Measurements from ENCODE around the gene ARHGEF26. TPM values are rescaled to one million over a fixed set of nuclear protein-coding genes. Genes with fewer than 3 reads are reported as not detected.
A peak's percentile ranks its signal among the peaks of the same experiment; 100 is the strongest.
"Not testable (repeated sequence)": the region's sequence is repeated elsewhere in the genome, so short reads cannot be mapped to it uniquely, and the experiment has no call there.

The ARHGEF26 gene
- total RNA-seq, 2 donors from 2014 or later: 6.9 to 8.1 TPM

GRCh38 chr3:154085799-154086198 is 35.4 kb upstream of the ARHGEF26 start:
- Histone ChIP-seq H3K9me3 (no peaks in the 10 kb centered on the region), H3K27ac (no peak overlapping the region), H3K4me3 (no peak overlapping the region), H3K27me3 (no peaks in the 10 kb centered on the region), H3K4me1 (no peaks in the 10 kb centered on the region), H3K36me3 (no peaks in the 10 kb centered on the region)
- no peak for DNase-seq (ENCODE audit: low spot score)
- TF ChIP-seq CTCF (IDR thresholded peaks at IDR 0.05): no peak

- no peak overlapping the region for H3K27ac ChIP-seq
- H3K4me1 ChIP-seq: no peaks in the 10 kb centered on the region
- TF ChIP-seq CTCF (IDR thresholded peaks at IDR 0.05): no peak
- no peak for DNase-seq (ENCODE audit: low spot score)
- H3K27me3 ChIP-seq: no peaks in the 10 kb centered on the region
- H3K36me3 ChIP-seq: no peaks in the 10 kb centered on the region
- H3K4me3 ChIP-seq: no peak overlapping the region
- no peaks in the 10 kb centered on the region for H3K9me3 ChIP-seq
Observed at GRCh38 chr3:154086286-154086685, 34.9 kb upstream of the ARHGEF26 start.

GRCh38 chr3:154087756-154088480 is 33.3 kb upstream of the ARHGEF26 start:
- H3K36me3 ChIP-seq; H3K9me3 ChIP-seq; H3K27me3 ChIP-seq; H3K4me3 ChIP-seq; DNase-seq (ENCODE audit: low spot score); H3K27ac ChIP-seq; H3K4me1 ChIP-seq: not testable (repeated sequence)

GRCh38 chr3:154089421-154090420 is 31.5 kb upstream of the ARHGEF26 start:
- H3K4me3 ChIP-seq: no peak overlapping the region
- H3K27me3 ChIP-seq: no peaks in the 10 kb centered on the region
- no peaks in the 10 kb centered on the region for H3K36me3 ChIP-seq
- no peaks in the 10 kb centered on the region for H3K9me3 ChIP-seq
- DNase-seq (ENCODE audit: low spot score): no peak
- no peak overlapping the region for H3K27ac ChIP-seq
- no peaks in the 10 kb centered on the region for H3K4me1 ChIP-seq
- TF ChIP-seq CTCF (IDR thresholded peaks at IDR 0.05): no peak

GRCh38 chr3:154094051-154094450 is 27.1 kb upstream of the ARHGEF26 start:
- Histone ChIP-seq H3K9me3 (no peaks in the 10 kb centered on the region), H3K27me3 (no peaks in the 10 kb centered on the region), H3K36me3 (no peaks in the 10 kb centered on the region), H3K27ac (no peak overlapping the region), H3K4me1 (no peaks in the 10 kb centered on the region), H3K4me3 (no peak overlapping the region)
- TF ChIP-seq CTCF (IDR thresholded peaks at IDR 0.05): no peak
- DNase-seq (ENCODE audit: low spot score): no peak

GRCh38 chr3:154095832-154096421 is 25.3 kb upstream of the ARHGEF26 start:
- DNase-seq (ENCODE audit: low spot score): no peak
- H3K4me3 ChIP-seq: no peak overlapping the region
- no peaks in the 10 kb centered on the region for H3K27me3 ChIP-seq
- H3K27ac ChIP-seq: no peak overlapping the region
- H3K9me3 ChIP-seq: no peaks in the 10 kb centered on the region
- peak in 1 of 2 donors; percentile 62 for TF ChIP-seq CTCF (IDR thresholded peaks at IDR 0.05)
- no peaks in the 10 kb centered on the region for H3K4me1 ChIP-seq
- no peaks in the 10 kb centered on the region for H3K36me3 ChIP-seq
